Dendritic cell treated with granulocyte-macrophage colony-stimulating factor and Interleukin-4, amounts not matched to agents 40 ng/mL and 50 ng/mL, for 4 days (primary cell): ENCODE results near the gene TOMM34.
A peak's percentile ranks its signal among the peaks of the same experiment; 100 is the strongest.

Experiments used
- H3K27ac Mint-ChIP-seq: one replicate; pipeline ENCODE4 v1.8.0; 2022; ENCODE audit warnings: mild to moderate bottlenecking, mixed read lengths
- H3K27me3 Mint-ChIP-seq: one replicate; pipeline ENCODE4 v1.8.0; 2022; ENCODE audit warnings: mild to moderate bottlenecking, mixed read lengths
- H3K36me3 Mint-ChIP-seq: one replicate; pipeline ENCODE4 v1.8.0; 2022; ENCODE audit warnings: low read depth, mixed read lengths
- H3K4me1 Mint-ChIP-seq: one replicate; pipeline ENCODE4 v1.8.0; 2022; ENCODE audit warnings: low read depth, mixed read lengths
- H3K4me3 Mint-ChIP-seq: one replicate; pipeline ENCODE4 v1.8.0; 2022; ENCODE audit warnings: mild to moderate bottlenecking, moderate library complexity, mixed read lengths
- H3K9me3 Mint-ChIP-seq: one replicate; pipeline ENCODE4 v1.8.0; 2022; ENCODE audit warnings: mixed read lengths
- intact Hi-C: fragments of 100-400 bp; cut with micrococcal nuclease; formaldehyde crosslinking; loops from one replicate; pipeline ENCODE4 v1.15.0; 2022

Gene TOMM34

GRCh38 chr20:44956410-44956809, 3.8 kb downstream of the TOMM34 start:
- Mint-ChIP-seq H3K4me3 (no peak overlapping the region), H3K9me3 (no peaks in the 10 kb centered on the region), H3K4me1 (peaks cover 65% of the 10 kb centered on the region), H3K27ac (peak overlapping the region; percentile 65), H3K36me3 (peaks cover 57% of the 10 kb centered on the region), H3K27me3 (no peaks in the 10 kb centered on the region)
- intact Hi-C loops: loop anchor here (5.0 kb wide), 1 partner anchor 36 kb away; no protein-coding TSS in a partner anchor

DNA sequence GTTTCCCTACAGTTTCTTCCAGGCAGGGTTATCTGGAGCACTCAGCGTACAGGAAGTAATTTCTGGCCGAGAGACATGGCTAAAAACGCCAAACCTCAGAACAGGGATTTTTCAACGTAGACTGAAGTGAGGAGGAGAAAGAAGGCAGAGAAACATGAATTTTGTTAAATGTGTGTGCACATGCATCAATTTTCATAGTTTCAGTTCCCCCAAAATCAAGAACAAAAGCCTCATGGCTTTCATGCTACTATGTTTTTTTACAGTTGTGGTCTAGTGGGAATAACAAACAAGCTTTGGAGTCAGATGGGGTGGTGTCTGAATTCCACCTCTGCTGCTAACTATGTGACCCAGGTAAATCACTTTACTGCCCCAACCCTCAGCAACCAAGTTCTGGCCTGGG, 4.9 kb downstream of the TOMM34 start:
- Mint-ChIP-seq H3K4me3 (peak overlapping the region; percentile 32), H3K27ac (peak overlapping the region; percentile 65), H3K27me3 (no peaks in the 10 kb centered on the region), H3K4me1 (peaks cover 59% of the 10 kb centered on the region), H3K36me3 (peaks cover 68% of the 10 kb centered on the region), H3K9me3 (no peaks in the 10 kb centered on the region)
- intact Hi-C loops: loop anchor here (5.0 kb wide), 1 partner anchor 37 kb away; no protein-coding TSS in a partner anchor

- Mint-ChIP-seq H3K27me3 (no peaks in the 10 kb centered on the region), H3K36me3 (peaks cover 79% of the 10 kb centered on the region), H3K4me1 (peaks cover 52% of the 10 kb centered on the region), H3K4me3 (no peak overlapping the region), H3K27ac (peak overlapping the region; percentile 17), H3K9me3 (no peaks in the 10 kb centered on the region)
- intact Hi-C loops: no loop called here
These were observed 6.0 kb downstream of the TOMM34 start for GRCh38 chr20:44954211-44954610.

GRCh38 chr20:44952731-44953130, 7.5 kb downstream of the TOMM34 start:
- intact Hi-C loops: no loop called here
- H3K36me3 Mint-ChIP-seq: peaks cover 85% of the 10 kb centered on the region

GRCh38 chr20:44950368-44950767, 9.8 kb downstream of the TOMM34 start:
- H3K27me3 Mint-ChIP-seq: no peaks in the 10 kb centered on the region
- peaks cover 98% of the 10 kb centered on the region for H3K36me3 Mint-ChIP-seq
- peaks cover 37% of the 10 kb centered on the region for H3K4me1 Mint-ChIP-seq
- intact Hi-C loops: no loop called here
- H3K9me3 Mint-ChIP-seq: no peaks in the 10 kb centered on the region
- H3K27ac Mint-ChIP-seq: no peak overlapping the region
- H3K4me3 Mint-ChIP-seq: no peak overlapping the region

More at GRCh38 chr20:44952731-44953130, 7.5 kb downstream of the TOMM34 start:
- peak overlapping the region; percentile 14 for H3K27ac Mint-ChIP-seq
- H3K9me3 Mint-ChIP-seq: no peaks in the 10 kb centered on the region
- H3K4me1 Mint-ChIP-seq: peaks cover 46% of the 10 kb centered on the region
- H3K4me3 Mint-ChIP-seq: no peak overlapping the region
- H3K27me3 Mint-ChIP-seq: no peaks in the 10 kb centered on the region

GRCh38 chr20:44948513-44948912, 11.7 kb downstream of the TOMM34 start:
- Mint-ChIP-seq H3K4me3 (no peak overlapping the region), H3K36me3 (peaks cover 99% of the 10 kb centered on the region), H3K27ac (no peak overlapping the region), H3K4me1 (peaks cover 24% of the 10 kb centered on the region), H3K9me3 (no peaks in the 10 kb centered on the region), H3K27me3 (no peaks in the 10 kb centered on the region)
- intact Hi-C loops: no loop called here

- Mint-ChIP-seq H3K9me3 (no peaks in the 10 kb centered on the region), H3K27me3 (no peaks in the 10 kb centered on the region), H3K27ac (no peak overlapping the region), H3K4me1 (peaks cover 20% of the 10 kb centered on the region), H3K36me3 (peaks cover 99% of the 10 kb centered on the region), H3K4me3 (no peak overlapping the region)
- intact Hi-C loops: no loop called here
These were observed 12.1 kb downstream of the TOMM34 start for GRCh38 chr20:44948107-44948506.

DNA sequence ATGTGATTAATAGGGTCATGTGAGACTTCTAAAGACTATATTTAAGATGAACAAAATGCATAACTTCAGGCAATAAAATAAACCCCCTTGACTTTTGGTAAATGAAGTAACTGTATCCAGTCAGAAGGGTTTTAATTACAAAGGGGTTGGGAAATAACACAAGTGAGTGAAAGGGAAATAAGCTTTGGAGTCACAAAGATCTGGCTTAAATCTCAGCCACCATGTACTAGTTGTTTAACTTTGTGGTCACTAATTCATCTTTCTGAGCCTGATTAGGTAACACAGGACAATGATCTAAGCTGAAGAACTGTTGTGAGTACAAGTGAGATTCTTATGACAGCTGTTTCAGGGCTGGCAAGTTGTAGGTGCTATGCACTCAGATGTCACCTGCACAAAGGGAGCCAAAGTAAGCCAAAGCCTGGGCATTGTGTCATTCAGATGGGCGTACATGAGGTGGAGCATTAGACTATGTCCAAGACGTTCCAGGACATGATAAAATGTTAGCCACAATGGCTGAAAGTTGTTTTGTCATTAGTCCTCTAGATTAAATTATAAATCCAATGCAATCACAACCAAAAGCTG, 13.8 kb downstream of the TOMM34 start:
- Mint-ChIP-seq H3K9me3 (no peaks in the 10 kb centered on the region), H3K36me3 (peaks cover 99% of the 10 kb centered on the region), H3K27ac (no peak overlapping the region), H3K27me3 (no peaks in the 10 kb centered on the region), H3K4me3 (no peak overlapping the region), H3K4me1 (peaks cover 11% of the 10 kb centered on the region)
- intact Hi-C loops: no loop called here

DNA sequence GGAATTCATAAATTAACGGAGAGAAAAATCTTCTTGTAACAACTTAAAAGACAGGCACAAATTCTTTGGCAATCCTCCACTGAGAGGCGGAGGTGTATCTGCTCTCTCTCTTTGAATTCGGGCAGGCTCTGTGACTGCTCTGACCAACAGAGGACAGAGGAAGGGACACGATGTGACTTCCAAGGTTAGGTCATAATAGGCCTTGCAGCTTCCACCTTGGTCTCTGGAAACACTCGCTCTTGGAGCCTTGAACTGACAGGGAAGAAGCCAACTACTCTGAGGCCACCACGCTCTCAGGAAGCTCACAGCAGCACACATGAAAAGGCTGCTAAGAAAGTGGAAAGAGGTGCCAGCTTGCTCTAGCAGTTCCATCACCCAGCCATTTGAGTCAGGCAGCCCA, 14.9 kb downstream of the TOMM34 start:
- Mint-ChIP-seq H3K27ac (no peak overlapping the region), H3K4me3 (no peak overlapping the region), H3K9me3 (no peaks in the 10 kb centered on the region), H3K36me3 (peaks cover 99% of the 10 kb centered on the region), H3K27me3 (no peaks in the 10 kb centered on the region), H3K4me1 (peaks cover 11% of the 10 kb centered on the region)
- intact Hi-C loops: no loop called here

DNA sequence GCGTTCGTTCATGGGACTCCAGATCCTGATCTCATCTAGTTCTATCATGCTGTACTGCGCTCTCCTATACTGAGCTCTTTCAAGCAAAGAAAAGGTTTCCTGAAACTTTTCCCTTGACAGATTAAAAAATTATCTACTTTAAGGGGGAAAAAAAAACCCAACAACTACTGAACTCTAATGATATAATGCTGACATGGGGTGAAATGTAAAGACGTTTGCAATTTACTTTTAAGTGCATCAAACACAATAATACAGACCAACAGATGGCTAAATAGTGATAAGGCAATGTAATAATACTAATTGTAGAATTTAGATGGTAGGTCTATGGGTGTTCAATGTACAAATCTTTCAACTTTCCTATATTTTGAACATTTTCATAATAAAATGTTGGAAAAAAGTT, 16.4 kb downstream of the TOMM34 start:
- intact Hi-C loops: no loop called here
- Mint-ChIP-seq H3K36me3 (peaks cover 94% of the 10 kb centered on the region), H3K9me3 (no peaks in the 10 kb centered on the region), H3K4me1 (peaks cover 11% of the 10 kb centered on the region), H3K27me3 (no peaks in the 10 kb centered on the region), H3K27ac (no peak overlapping the region), H3K4me3 (no peak overlapping the region)

- H3K4me1 Mint-ChIP-seq: peaks cover 1% of the 10 kb centered on the region
- H3K36me3 Mint-ChIP-seq: peaks cover 94% of the 10 kb centered on the region
- intact Hi-C loops: no loop called here
- no peak overlapping the region for H3K27ac Mint-ChIP-seq
- H3K9me3 Mint-ChIP-seq: no peaks in the 10 kb centered on the region
- H3K4me3 Mint-ChIP-seq: no peak overlapping the region
- H3K27me3 Mint-ChIP-seq: no peaks in the 10 kb centered on the region
These were observed 17.8 kb downstream of the TOMM34 start for GRCh38 chr20:44942264-44942973.

GRCh38 chr20:44941120-44941691, 19.0 kb downstream of the TOMM34 start:
- Mint-ChIP-seq H3K4me1 (no peaks in the 10 kb centered on the region), H3K27me3 (no peaks in the 10 kb centered on the region), H3K9me3 (no peaks in the 10 kb centered on the region), H3K4me3 (no peak overlapping the region), H3K36me3 (peaks cover 94% of the 10 kb centered on the region), H3K27ac (no peak overlapping the region)
- intact Hi-C loops: no loop called here

GRCh38 chr20:44938637-44939036, 21.6 kb downstream of the TOMM34 start:
- Mint-ChIP-seq H3K4me1 (no peaks in the 10 kb centered on the region), H3K27me3 (no peaks in the 10 kb centered on the region), H3K36me3 (peaks cover 74% of the 10 kb centered on the region), H3K4me3 (no peak overlapping the region), H3K27ac (no peak overlapping the region), H3K9me3 (no peaks in the 10 kb centered on the region)
- intact Hi-C loops: no loop called here

DNA sequence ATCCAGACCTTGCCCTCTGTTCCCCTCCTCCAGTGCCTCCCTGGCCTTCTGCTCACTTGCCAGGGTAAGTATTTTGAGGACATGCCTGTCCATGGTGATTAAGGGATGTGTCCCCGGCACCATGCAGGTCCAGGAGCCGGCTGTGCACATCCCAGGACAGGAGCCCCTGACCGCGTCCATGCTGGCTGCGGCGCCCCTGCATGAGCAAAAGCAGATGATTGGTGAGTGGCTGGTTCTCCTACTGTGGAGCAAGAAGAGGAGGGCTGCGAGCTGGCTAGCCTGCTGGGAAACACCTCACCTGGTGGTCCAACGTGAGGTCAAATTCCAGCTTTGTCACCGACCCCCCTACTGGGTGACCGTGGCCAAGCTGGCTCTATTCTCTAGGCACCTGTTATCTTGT, 23.7 kb downstream of the TOMM34 start:
- Mint-ChIP-seq H3K4me1 (no peaks in the 10 kb centered on the region), H3K9me3 (no peaks in the 10 kb centered on the region), H3K4me3 (no peak overlapping the region), H3K27ac (no peak overlapping the region), H3K36me3 (peaks cover 69% of the 10 kb centered on the region), H3K27me3 (no peaks in the 10 kb centered on the region)
- intact Hi-C loops: no loop called here
